AG04450 (cell line): ENCODE measurements around the gene TSHZ1. TPM values are rescaled to one million over a fixed set of nuclear protein-coding genes. Genes with fewer than 3 reads are reported as not detected.

Experiments
- CTCF ChIA-PET: fragments of 300-600, 350-600 bp; formaldehyde crosslinking; extraction: SDS; loops from one replicate; lab custom pipeline; 2022; ENCODE audit warnings: antibody characterized with exemption, inconsistent platforms; lab: Charles Lee
- POLR2A ChIA-PET: fragments of 350-600 bp; formaldehyde crosslinking; extraction: SDS; loops from one replicate; lab custom pipeline; 2021; ENCODE audit warnings: antibody characterized with exemption, inconsistent platforms; lab: Yijun Ruan, JAX
- DNase-seq: peaks from one replicate; pipeline ENCODE4 v3.0.0-alpha.2; 2011; ENCODE audit warnings: low read depth, low spot score
- H3K27ac ChIP-seq: one replicate; pipeline ENCODE4 v1.5.1; 2012; ENCODE audit warnings: low read depth, low read length, control low read depth
- H3K27me3 ChIP-seq: one replicate; pipeline ENCODE4 v1.6.0; 2012; ENCODE audit warnings: low read length; ENCODE audit not compliant: control insufficient read depth, insufficient read depth
- H3K4me3 ChIP-seq: 2 replicates; pipeline ENCODE4 v1.5.1; 2011; ENCODE audit warnings: mild to moderate bottlenecking, low read depth, low read length, control low read depth
- H3K9me3 ChIP-seq: 2 replicates; pipeline ENCODE4 v1.5.1; 2012; ENCODE audit warnings: low read length; ENCODE audit not compliant: control insufficient read depth, insufficient read depth
- CTCF ChIP-seq: IDR thresholded peaks from 2 replicates; pipeline ENCODE4 v1.5.1; 2011; ENCODE audit warnings: low read depth, low read length, control low read depth, inconsistent platforms
- polyA plus RNA-seq: library from polyadenylated mRNA; depleted of rRNA; stranded (reverse); fragments of >200 nt; gene quantifications from 2 replicates; pipeline ENCODE4 v1.2.3, GENCODE V29; 2011

The TSHZ1 gene
- polyA plus RNA-seq, 1 experiment: 3.9 TPM

GRCh38 chr18:75250471-75250821 is 39.8 kb downstream of the TSHZ1 start:
- ChIA-PET CTCF (no interaction called here), POLR2A (no interaction called here)
- H3K9me3 ChIP-seq: peaks cover 3% of the 10 kb centered on the region; the same call in 1 of the 2 replicates
- TF ChIP-seq CTCF: no peak
- no peaks in the 10 kb centered on the region for H3K27me3 ChIP-seq
- no peak overlapping the region for H3K4me3 ChIP-seq
- H3K27ac ChIP-seq: no peak overlapping the region
- no peak for DNase-seq

GRCh38 chr18:75251466-75251865 is 40.9 kb downstream of the TSHZ1 start:
- ChIA-PET POLR2A (interaction anchor here (0.6 kb wide), 1 partner anchor 41 kb away, joined by 9 read pairs; the partner anchor contains the start of gene TSHZ1), CTCF (no interaction called here)
- DNase-seq: no peak
- Histone ChIP-seq H3K27me3 (no peaks in the 10 kb centered on the region), H3K9me3 (peaks cover 3% of the 10 kb centered on the region; the same call in 1 of the 2 replicates), H3K27ac (no peak overlapping the region), H3K4me3 (no peak overlapping the region)
- TF ChIP-seq CTCF: no peak

- Histone ChIP-seq H3K4me3 (no peak overlapping the region), H3K27ac (no peak overlapping the region), H3K9me3 (peaks cover 3% of the 10 kb centered on the region; the same call in 1 of the 2 replicates), H3K27me3 (no peaks in the 10 kb centered on the region)
- DNase-seq: no peak
- ChIA-PET CTCF (no interaction called here), POLR2A (interaction anchor here (0.6 kb wide), 1 partner anchor 42 kb away, joined by 9 read pairs; the partner anchor contains the start of gene TSHZ1)
- no peak for TF ChIP-seq CTCF
These were observed 41.5 kb downstream of the TSHZ1 start for GRCh38 chr18:75252136-75252535.

- CTCF ChIA-PET: no interaction called here
- peaks cover 3% of the 10 kb centered on the region; the same call in 1 of the 2 replicates for H3K9me3 ChIP-seq
- POLR2A ChIA-PET: interaction anchor here (0.6 kb wide), 1 partner anchor 1048 kb away, joined by 3 read pairs; no protein-coding TSS in a partner anchor
- H3K4me3 ChIP-seq: no peak overlapping the region
- H3K27ac ChIP-seq: no peak overlapping the region
- no peaks in the 10 kb centered on the region for H3K27me3 ChIP-seq
- DNase-seq: no peak
- no peak for TF ChIP-seq CTCF
These were observed 42.4 kb downstream of the TSHZ1 start for GRCh38 chr18:75253043-75253442.

GRCh38 chr18:75253784-75254183 is 43.2 kb downstream of the TSHZ1 start:
- ChIA-PET POLR2A (no interaction called here), CTCF (no interaction called here)
- H3K27me3 ChIP-seq: no peaks in the 10 kb centered on the region
- no peak overlapping the region for H3K27ac ChIP-seq
- TF ChIP-seq CTCF: no peak
- H3K9me3 ChIP-seq: peaks cover 1% of the 10 kb centered on the region; the same call in 1 of the 2 replicates
- H3K4me3 ChIP-seq: no peak overlapping the region
- DNase-seq: no peak
